HFFc6 (cell line): ENCODE results near the gene LRP1B. TPM values are rescaled to one million over a fixed set of nuclear protein-coding genes. Genes with fewer than 3 reads are reported as not detected.

Experiments
- DNase-seq: peaks from one replicate; pipeline ENCODE4 v3.0.0-alpha.2; 2018
- H3K27ac Mint-ChIP-seq: 2 replicates; pipeline ENCODE4 v1.8.0; 2020; ENCODE audit warnings: mild to moderate bottlenecking, mixed read lengths
- H3K27me3 Mint-ChIP-seq: 2 replicates; pipeline ENCODE4 v1.8.0; 2021; ENCODE audit warnings: mild to moderate bottlenecking, moderate library complexity, mixed read lengths; ENCODE audit not compliant: insufficient read depth
- H3K36me3 Mint-ChIP-seq: 2 replicates; pipeline ENCODE4 v1.8.0; 2021; ENCODE audit warnings: low read depth, mixed read lengths
- H3K4me1 Mint-ChIP-seq: 2 replicates; pipeline ENCODE4 v1.8.0; 2020; ENCODE audit warnings: low read depth, mixed read lengths
- H3K4me3 Mint-ChIP-seq: 2 replicates; pipeline ENCODE4 v1.8.0; 2020; ENCODE audit warnings: mild to moderate bottlenecking, moderate library complexity, mixed read lengths
- H3K9me3 Mint-ChIP-seq: 2 replicates; pipeline ENCODE4 v1.8.0; 2020; ENCODE audit warnings: mild to moderate bottlenecking, mixed read lengths
- total RNA-seq, 6 experiments: library from RNA; stranded (reverse); fragmentation: NEBNext Ultra II Directional; extraction: Animal tissue kit (Norgen Biotek cat#: 25700); gene quantifications; 2 replicates in 1 of 6; 3 replicates in 5 of 6; pipeline ENCODE4 v1.2.3, GENCODE V29; 2021
- TF ChIP-seq, protein P1 (sequence below): fragments of 200-600 bp; sonication (generic); IDR thresholded peaks from 2 replicates; pipeline ENCODE4 v1.5.0; 2021; ENCODE audit warnings: antibody characterized with exemption, mild to moderate bottlenecking

LRP1B gene
- total RNA-seq, 6 experiments from 2014 or later, result not detected

DNA sequence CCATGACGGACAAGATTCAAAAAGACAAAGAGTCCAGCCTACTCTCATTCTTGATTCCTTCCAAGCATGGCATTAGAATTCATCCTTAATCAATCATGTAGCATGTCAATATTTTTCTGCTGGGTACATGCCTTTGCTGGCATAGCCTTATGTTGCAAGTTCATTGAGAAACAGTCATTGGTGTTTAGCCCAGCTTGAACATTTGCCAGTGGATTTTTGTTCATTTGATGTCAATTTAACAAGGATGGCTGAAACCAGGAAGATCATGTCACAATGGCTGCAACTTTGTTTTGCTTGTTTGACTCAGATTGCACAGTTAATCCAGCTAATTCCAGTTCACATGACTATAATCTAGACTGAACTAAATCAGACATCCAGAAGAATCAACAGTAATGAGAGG, 1132.2 kb downstream of the LRP1B start:
- no peaks in the 10 kb centered on the region; the same call in 1 of the 2 replicates for H3K27me3 Mint-ChIP-seq
- H3K4me1 Mint-ChIP-seq, result peaks cover 9% of the 10 kb centered on the region; the same call in 1 of the 2 replicates
- no peaks in the 10 kb centered on the region for H3K36me3 Mint-ChIP-seq
- no peak for DNase-seq
- H3K9me3 Mint-ChIP-seq, result no peaks in the 10 kb centered on the region
- H3K4me3 Mint-ChIP-seq, result no peak overlapping the region
- TF ChIP-seq, protein P1, sequence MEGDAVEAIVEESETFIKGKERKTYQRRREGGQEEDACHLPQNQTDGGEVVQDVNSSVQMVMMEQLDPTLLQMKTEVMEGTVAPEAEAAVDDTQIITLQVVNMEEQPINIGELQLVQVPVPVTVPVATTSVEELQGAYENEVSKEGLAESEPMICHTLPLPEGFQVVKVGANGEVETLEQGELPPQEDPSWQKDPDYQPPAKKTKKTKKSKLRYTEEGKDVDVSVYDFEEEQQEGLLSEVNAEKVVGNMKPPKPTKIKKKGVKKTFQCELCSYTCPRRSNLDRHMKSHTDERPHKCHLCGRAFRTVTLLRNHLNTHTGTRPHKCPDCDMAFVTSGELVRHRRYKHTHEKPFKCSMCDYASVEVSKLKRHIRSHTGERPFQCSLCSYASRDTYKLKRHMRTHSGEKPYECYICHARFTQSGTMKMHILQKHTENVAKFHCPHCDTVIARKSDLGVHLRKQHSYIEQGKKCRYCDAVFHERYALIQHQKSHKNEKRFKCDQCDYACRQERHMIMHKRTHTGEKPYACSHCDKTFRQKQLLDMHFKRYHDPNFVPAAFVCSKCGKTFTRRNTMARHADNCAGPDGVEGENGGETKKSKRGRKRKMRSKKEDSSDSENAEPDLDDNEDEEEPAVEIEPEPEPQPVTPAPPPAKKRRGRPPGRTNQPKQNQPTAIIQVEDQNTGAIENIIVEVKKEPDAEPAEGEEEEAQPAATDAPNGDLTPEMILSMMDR, result no peak
- no peak overlapping the region for H3K27ac Mint-ChIP-seq

DNA sequence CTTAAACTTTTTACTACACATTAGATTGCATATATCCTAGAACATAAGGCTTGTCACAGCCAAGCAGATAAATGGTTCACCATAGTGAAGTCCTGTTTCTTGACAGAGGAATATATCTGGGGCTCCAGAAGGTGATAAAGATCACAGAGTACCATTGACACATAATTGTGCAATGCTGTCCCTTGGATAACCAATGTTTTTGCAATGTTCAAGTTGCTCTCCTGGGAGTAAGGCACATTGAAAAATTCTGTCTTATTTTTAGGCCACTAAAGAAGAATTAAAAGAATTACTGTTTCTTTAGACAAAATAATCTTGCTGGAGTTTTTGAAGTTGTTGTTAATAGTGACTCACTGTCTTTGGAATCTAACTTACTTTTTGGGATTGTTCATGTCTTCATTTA, 1132.8 kb downstream of the LRP1B start:
- Mint-ChIP-seq H3K27ac (no peak overlapping the region), H3K9me3 (no peaks in the 10 kb centered on the region), H3K4me3 (no peak overlapping the region), H3K36me3 (no peaks in the 10 kb centered on the region), H3K27me3 (no peaks in the 10 kb centered on the region; the same call in 1 of the 2 replicates), H3K4me1 (peaks cover 9% of the 10 kb centered on the region; the same call in 1 of the 2 replicates)
- TF ChIP-seq, protein P1, result no peak
- DNase-seq, result no peak

DNA sequence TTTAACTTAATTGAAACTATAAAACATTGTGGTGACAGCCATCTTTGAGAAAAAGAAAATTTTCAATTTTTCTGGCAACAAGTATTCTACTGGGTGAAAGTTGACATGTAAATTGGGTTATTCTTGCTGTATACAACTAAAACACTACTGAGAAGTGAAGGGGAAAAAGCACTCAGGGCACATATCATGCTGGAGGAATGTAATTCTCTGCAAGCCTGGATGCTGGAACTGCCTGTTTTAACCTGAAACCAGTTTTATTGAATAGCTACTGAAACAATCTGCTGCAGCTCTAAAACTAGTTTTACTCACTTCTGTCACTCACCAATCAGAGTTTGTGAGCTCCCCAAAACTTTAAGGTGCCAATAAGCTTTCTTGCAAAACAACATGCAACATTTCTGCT, 1136.0 kb downstream of the LRP1B start:
- Mint-ChIP-seq H3K27ac (no peak overlapping the region), H3K27me3 (no peaks in the 10 kb centered on the region), H3K4me3 (no peak overlapping the region), H3K36me3 (no peaks in the 10 kb centered on the region), H3K9me3 (no peaks in the 10 kb centered on the region), H3K4me1 (peaks cover 17% of the 10 kb centered on the region; the same call in 1 of the 2 replicates)
- no peak for DNase-seq
- TF ChIP-seq, protein P1, result no peak

DNA sequence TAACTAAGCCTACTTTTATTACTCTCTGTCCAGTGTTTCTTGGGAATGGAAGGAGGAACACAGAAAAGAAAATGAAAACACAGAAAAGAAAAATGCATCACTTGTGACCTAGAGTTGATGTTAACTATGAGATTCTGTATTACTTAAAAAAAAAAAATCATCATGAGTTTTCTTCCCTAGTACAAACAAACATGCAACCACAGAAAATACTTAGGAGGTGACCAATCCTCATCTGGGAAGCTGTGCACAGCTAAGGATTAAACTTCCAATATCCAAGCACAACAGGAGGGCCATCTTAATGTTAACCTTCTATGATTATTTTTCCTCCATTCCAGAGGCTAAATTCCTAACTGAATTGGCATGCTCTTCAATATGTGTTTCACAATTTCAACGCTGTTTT, 1140.4 kb downstream of the LRP1B start:
- Mint-ChIP-seq H3K4me1 (0 out of 2 replicates have a peak, but pooled peaks cover 8% of the 10 kb centered on the region), H3K27ac (no peak overlapping the region), H3K36me3 (no peaks in the 10 kb centered on the region), H3K4me3 (no peak overlapping the region; the same call in 1 of the 2 replicates), H3K27me3 (no peaks in the 10 kb centered on the region), H3K9me3 (no peaks in the 10 kb centered on the region)
- peak; percentile 39 for DNase-seq
- TF ChIP-seq, protein P1, result no peak

DNA sequence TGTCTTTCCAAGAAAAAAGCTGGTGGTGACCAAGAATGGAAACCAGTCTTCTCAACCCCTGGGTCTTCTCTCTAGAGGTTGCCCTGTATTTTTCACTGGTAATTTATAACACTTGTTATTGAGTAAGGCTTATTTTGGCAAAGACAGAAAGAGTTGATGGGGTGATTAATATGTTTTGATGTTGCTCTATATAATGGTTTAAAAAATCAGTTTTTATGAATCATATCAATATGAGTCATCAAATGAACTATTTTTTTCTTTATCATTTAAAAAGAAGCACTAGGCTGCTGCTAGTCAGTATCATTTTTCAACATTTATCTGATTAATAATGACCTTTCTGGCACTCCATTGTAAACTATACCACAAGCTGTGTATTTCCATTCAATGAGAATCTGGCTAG, 1142.2 kb downstream of the LRP1B start:
- DNase-seq, result no peak

More for the DNA sequence above, 1142.2 kb downstream of the LRP1B start:
- Mint-ChIP-seq H3K36me3 (no peaks in the 10 kb centered on the region), H3K9me3 (no peaks in the 10 kb centered on the region), H3K4me1 (0 out of 2 replicates have a peak, but pooled peaks cover 8% of the 10 kb centered on the region), H3K4me3 (no peak overlapping the region), H3K27ac (no peak overlapping the region), H3K27me3 (no peaks in the 10 kb centered on the region)
- TF ChIP-seq, protein P1, result no peak
